ENCODE data around the gene TENT4B. TPM values are rescaled to one million over a fixed set of nuclear protein-coding genes. Genes with fewer than 3 reads are reported as not detected.

The TENT4B gene
- total RNA-seq, 1 experiment from 2014 or later: 28.6 TPM

DNA sequence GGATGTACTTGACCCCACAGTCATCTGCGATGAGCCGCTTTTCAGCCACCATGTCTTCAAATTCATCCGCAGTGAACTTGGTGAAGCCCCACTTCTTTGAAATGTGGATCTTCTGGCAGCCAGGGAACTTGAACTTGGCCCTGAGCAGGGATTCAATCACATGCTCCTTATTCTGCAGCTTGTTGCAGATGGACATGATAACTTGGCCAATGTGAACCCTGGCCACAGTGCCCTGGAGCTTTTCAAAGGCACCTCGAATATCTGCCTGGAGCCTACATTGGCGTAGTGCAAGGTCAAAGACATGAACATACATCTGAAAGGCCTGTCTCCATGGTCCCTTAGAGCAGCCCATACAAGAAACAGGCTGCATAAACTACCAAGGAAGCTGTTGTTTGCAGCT lies 1.8 kb upstream of the TENT4B start:
- no TSS peak for BruUV-seq (replicated peaks)
- H3K27me3 ChIP-seq (replicated peaks; ENCODE audit: control insufficient read depth, insufficient read depth, low read length): no peaks in the 10 kb centered on the region
- ChIA-PET POLR2A (no interaction called here), CTCF (interaction anchor here (1.3 to 1.5 kb wide), 2 partner anchors 59 to 127 kb away, joined by 6 to 9 read pairs; partner anchors contain the start of gene CNEP1R1)
- DNase-seq: no peak
- H3K36me3 ChIP-seq (ENCODE audit: control insufficient read depth, insufficient read depth, low read length): no peaks in the 10 kb centered on the region; the same call in 1 of the 2 replicates
- peaks cover 12% of the 10 kb centered on the region for H3K4me1 ChIP-seq
- Mint-ChIP-seq H3K27me3 (ENCODE audit: insufficient read depth, unreplicated experiment) (no peaks in the 10 kb centered on the region), H3K4me3 (ENCODE audit: unreplicated experiment) (peak overlapping the region; percentile 78), H3K27ac (ENCODE audit: unreplicated experiment) (no peak overlapping the region), H3K36me3 (ENCODE audit: insufficient read depth, unreplicated experiment) (peaks cover 16% of the 10 kb centered on the region), H3K9me3 (ENCODE audit: unreplicated experiment) (no peaks in the 10 kb centered on the region), H3K4me1 (ENCODE audit: low read depth, unreplicated experiment) (peaks cover 15% of the 10 kb centered on the region)
- intact Hi-C loops (cut with micrococcal nuclease; ENCODE audit: unreplicated experiment): no loop called here
- H3K9me3 ChIP-seq: no peaks in the 10 kb centered on the region
- TF ChIP-seq, protein P1, sequence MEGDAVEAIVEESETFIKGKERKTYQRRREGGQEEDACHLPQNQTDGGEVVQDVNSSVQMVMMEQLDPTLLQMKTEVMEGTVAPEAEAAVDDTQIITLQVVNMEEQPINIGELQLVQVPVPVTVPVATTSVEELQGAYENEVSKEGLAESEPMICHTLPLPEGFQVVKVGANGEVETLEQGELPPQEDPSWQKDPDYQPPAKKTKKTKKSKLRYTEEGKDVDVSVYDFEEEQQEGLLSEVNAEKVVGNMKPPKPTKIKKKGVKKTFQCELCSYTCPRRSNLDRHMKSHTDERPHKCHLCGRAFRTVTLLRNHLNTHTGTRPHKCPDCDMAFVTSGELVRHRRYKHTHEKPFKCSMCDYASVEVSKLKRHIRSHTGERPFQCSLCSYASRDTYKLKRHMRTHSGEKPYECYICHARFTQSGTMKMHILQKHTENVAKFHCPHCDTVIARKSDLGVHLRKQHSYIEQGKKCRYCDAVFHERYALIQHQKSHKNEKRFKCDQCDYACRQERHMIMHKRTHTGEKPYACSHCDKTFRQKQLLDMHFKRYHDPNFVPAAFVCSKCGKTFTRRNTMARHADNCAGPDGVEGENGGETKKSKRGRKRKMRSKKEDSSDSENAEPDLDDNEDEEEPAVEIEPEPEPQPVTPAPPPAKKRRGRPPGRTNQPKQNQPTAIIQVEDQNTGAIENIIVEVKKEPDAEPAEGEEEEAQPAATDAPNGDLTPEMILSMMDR (IDR thresholded peaks at IDR 0.05; ENCODE audit: insufficient read depth in 1 of 2, low read depth in 1 of 2, low read length in 1 of 2, severe bottlenecking in 1 of 2, unreplicated experiment in 1 of 2): no peak
- H3K4me3 ChIP-seq (ENCODE audit: low read depth, low read length): no peak overlapping the region

DNA sequence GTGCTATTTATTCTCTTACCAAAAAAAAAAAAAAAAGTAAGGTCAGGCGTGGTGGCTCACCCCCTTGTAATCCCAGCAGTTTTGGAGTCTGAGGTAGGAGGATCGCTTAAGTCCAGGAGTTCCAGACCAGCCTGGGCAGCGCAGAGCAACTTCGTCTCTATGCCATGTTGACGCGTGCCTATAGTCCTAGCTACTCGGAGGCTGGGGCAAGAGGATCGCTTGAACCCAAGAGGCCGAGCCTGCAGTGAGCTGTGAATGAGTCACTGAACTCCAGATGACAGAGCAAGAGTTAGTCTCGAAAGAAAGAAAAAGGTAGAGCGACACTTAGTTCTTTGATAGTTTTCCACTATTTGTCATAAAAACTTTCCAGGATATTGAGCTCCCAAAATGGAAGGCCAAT lies 1.4 kb upstream of the TENT4B start:
- TF ChIP-seq, protein P1 (IDR thresholded peaks at IDR 0.05; ENCODE audit: insufficient read depth in 1 of 2, low read depth in 1 of 2, low read length in 1 of 2, severe bottlenecking in 1 of 2, unreplicated experiment in 1 of 2): no peak
- no TSS peak for BruUV-seq (replicated peaks)
- peaks cover 15% of the 10 kb centered on the region for H3K4me1 Mint-ChIP-seq (ENCODE audit: low read depth, unreplicated experiment)
- no peaks in the 10 kb centered on the region for H3K9me3 ChIP-seq
- H3K27ac Mint-ChIP-seq (ENCODE audit: unreplicated experiment): peak overlapping the region; percentile 87
- no peaks in the 10 kb centered on the region; the same call in 1 of the 2 replicates for H3K36me3 ChIP-seq (ENCODE audit: control insufficient read depth, insufficient read depth, low read length)
- ChIA-PET POLR2A (no interaction called here), CTCF (interaction anchor here (0.6 to 1.5 kb wide), 4 partner anchors 59 to 159 kb away, joined by 3 to 9 read pairs (median 4); partner anchors contain the start of gene CNEP1R1)
- no peaks in the 10 kb centered on the region for H3K27me3 Mint-ChIP-seq (ENCODE audit: insufficient read depth, unreplicated experiment)
- intact Hi-C loops (cut with micrococcal nuclease; ENCODE audit: unreplicated experiment): loop anchor here (1.0 kb wide), 1 partner anchor 37 kb away; no protein-coding TSS in a partner anchor
- no peaks in the 10 kb centered on the region for H3K27me3 ChIP-seq (replicated peaks; ENCODE audit: control insufficient read depth, insufficient read depth, low read length)
- peak overlapping the region; percentile 78 for H3K4me3 Mint-ChIP-seq (ENCODE audit: unreplicated experiment)
- H3K4me3 ChIP-seq (ENCODE audit: low read depth, low read length): peak overlapping the region; percentile 97
- H3K4me1 ChIP-seq: peaks cover 16% of the 10 kb centered on the region
- DNase-seq: no peak
- no peaks in the 10 kb centered on the region for H3K9me3 Mint-ChIP-seq (ENCODE audit: unreplicated experiment)
- H3K36me3 Mint-ChIP-seq (ENCODE audit: insufficient read depth, unreplicated experiment): peaks cover 16% of the 10 kb centered on the region

DNA sequence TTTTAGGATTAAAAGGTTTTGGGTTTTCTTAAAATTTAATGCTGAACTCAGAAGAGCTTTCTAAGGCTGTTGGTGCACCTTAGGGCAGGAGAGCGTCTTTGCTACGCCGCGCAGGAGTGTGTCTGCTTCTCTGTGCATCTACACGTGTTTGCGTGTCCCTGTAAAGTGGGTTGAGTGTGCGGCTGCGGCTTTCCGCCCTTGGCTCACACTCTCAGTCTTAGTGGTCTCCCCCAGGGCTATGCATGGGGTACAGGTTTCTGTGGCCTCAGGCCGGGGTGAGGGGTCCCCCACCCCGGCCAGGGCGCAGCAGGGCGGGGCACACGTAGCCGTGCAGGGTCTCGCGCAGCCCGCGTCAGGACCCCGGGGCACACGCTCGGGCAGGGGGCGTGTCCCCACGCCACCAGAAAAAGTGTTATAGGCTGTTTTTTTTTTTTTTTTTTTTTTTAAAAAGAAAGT lies 727 bp upstream of the TENT4B start:
- Histone ChIP-seq H3K9me3 (no peaks in the 10 kb centered on the region), H3K4me1 (peaks cover 16% of the 10 kb centered on the region), H3K4me3 (ENCODE audit: low read depth, low read length) (peak overlapping the region; percentile 97), H3K27me3 (replicated peaks; ENCODE audit: control insufficient read depth, insufficient read depth, low read length) (no peaks in the 10 kb centered on the region), H3K36me3 (ENCODE audit: control insufficient read depth, insufficient read depth, low read length) (no peaks in the 10 kb centered on the region; the same call in 1 of the 2 replicates)
- Mint-ChIP-seq H3K4me1 (ENCODE audit: low read depth, unreplicated experiment) (peaks cover 15% of the 10 kb centered on the region), H3K4me3 (ENCODE audit: unreplicated experiment) (peak overlapping the region; percentile 78), H3K9me3 (ENCODE audit: unreplicated experiment) (no peaks in the 10 kb centered on the region), H3K27ac (ENCODE audit: unreplicated experiment) (peak overlapping the region; percentile 87), H3K36me3 (ENCODE audit: insufficient read depth, unreplicated experiment) (peaks cover 16% of the 10 kb centered on the region), H3K27me3 (ENCODE audit: insufficient read depth, unreplicated experiment) (no peaks in the 10 kb centered on the region)
- TF ChIP-seq, protein P1 (IDR thresholded peaks at IDR 0.05; ENCODE audit: insufficient read depth in 1 of 2, low read depth in 1 of 2, low read length in 1 of 2, severe bottlenecking in 1 of 2, unreplicated experiment in 1 of 2): no peak
- CTCF ChIA-PET: interaction anchor here (0.6 to 1.5 kb wide), 4 partner anchors 58 to 160 kb away, joined by 3 to 9 read pairs (median 4); partner anchors contain the start of gene CNEP1R1
- intact Hi-C loops (cut with micrococcal nuclease; ENCODE audit: unreplicated experiment): loop anchor here (1.0 kb wide), 1 partner anchor 38 kb away; no protein-coding TSS in a partner anchor
- POLR2A ChIA-PET: no interaction called here
- no TSS peak for BruUV-seq (replicated peaks)
- peak in 1 of 2 experiments; percentile 60 for DNase-seq
